SK-N-SH (cell line): Measurements from ENCODE around the gene BNIP5. TPM values are rescaled to one million over a fixed set of nuclear protein-coding genes. Genes with fewer than 3 reads are reported as not detected.
A peak's percentile ranks its signal among the peaks of the same experiment; 100 is the strongest.

ENCODE experiments used
- CTCF ChIA-PET: fragments of 300-600, 350-600 bp; formaldehyde crosslinking; extraction: SDS; loops from one replicate; lab custom pipeline; 2021; lab: Yijun Ruan, JAX
- POLR2A ChIA-PET: fragments of 350-600 bp; sonication (Branson Sonifier 250); formaldehyde crosslinking; extraction: SDS; loops from one replicate; lab custom pipeline; 2020; ENCODE audit warnings: antibody characterized with exemption, inconsistent platforms; lab: Yijun Ruan, JAX
- DNase-seq: peaks from one replicate; pipeline ENCODE4 v3.0.0; 2012
- H2AFZ ChIP-seq: fragments of 200-600 bp; sonication (generic); 2 replicates; pipeline ENCODE4 v1.8.1; 2016; ENCODE audit warnings: antibody characterized with exemption, mild to moderate bottlenecking, low read depth
- H3F3A ChIP-seq: fragments of 200-600 bp; sonication (generic); replicated peaks from 2 replicates; pipeline ENCODE3; 2016; ENCODE audit warnings: antibody characterized with exemption, mild to moderate bottlenecking; ENCODE audit not compliant: insufficient read depth
- H3K27ac ChIP-seq, 2 experiments: fragments of 200-500 bp in 1 of 2; fragments of 200-600 bp in 1 of 2; sonication (Bioruptor generic) in 1 of 2; sonication (generic), shearing (Covaris generic) in 1 of 2; 2 replicates each; pipeline versions ENCODE4 v1.5.1 to v1.6.1; 2014 to 2016; ENCODE audit warnings: low read depth in 2 of 2, inconsistent platforms in 1 of 2, low read length in 1 of 2, mild to moderate bottlenecking in 1 of 2, mixed read lengths in 1 of 2
- H3K27me3 ChIP-seq: fragments of 200-600 bp; sonication (generic), shearing (Covaris generic); 2 replicates; pipeline ENCODE4 v1.6.1; 2016; ENCODE audit warnings: mixed run types; ENCODE audit not compliant: insufficient read depth
- H3K36me3 ChIP-seq, 2 experiments: fragments of 200-500 bp in 1 of 2; fragments of 200-600 bp in 1 of 2; sonication (Bioruptor generic) in 1 of 2; sonication (generic) in 1 of 2; replicated peaks in 1 of 2; 2 replicates each; pipeline versions ENCODE3 to v1.5.1; 2014 to 2016; ENCODE audit warnings: low read length in 1 of 2, mild to moderate bottlenecking in 1 of 2; ENCODE audit not compliant: insufficient read depth in 2 of 2, control insufficient read depth in 1 of 2
- H3K4me1 ChIP-seq, 2 experiments: fragments of 200-500 bp in 1 of 2; fragments of 200-600 bp in 1 of 2; sonication (Bioruptor generic) in 1 of 2; sonication (generic), shearing (Covaris generic) in 1 of 2; 2 replicates each; pipeline versions ENCODE4 v1.5.1 to v1.6.1; 2014 to 2016; ENCODE audit warnings: low read depth in 1 of 2, low read length in 1 of 2, mixed run types in 1 of 2; ENCODE audit not compliant: insufficient read depth in 2 of 2, control insufficient read depth in 1 of 2
- H3K4me2 ChIP-seq: fragments of 200-600 bp; sonication (generic), shearing (Covaris generic); 2 replicates; pipeline ENCODE4 v1.6.1; 2017; ENCODE audit warnings: mixed run types
- H3K4me3 ChIP-seq, 2 experiments: fragments of 200-500 bp in 1 of 2; fragments of 200-600 bp in 1 of 2; sonication (Bioruptor generic) in 1 of 2; sonication (generic), shearing (Covaris generic) in 1 of 2; 2 replicates each; pipeline versions ENCODE4 v1.5.1 to v1.8.1; 2014 to 2016; ENCODE audit warnings: low read depth in 2 of 2, inconsistent platforms in 1 of 2, low read length in 1 of 2, mild to moderate bottlenecking in 1 of 2, mixed read lengths in 1 of 2, moderate library complexity in 1 of 2
- H3K79me2 ChIP-seq: fragments of 200-600 bp; sonication (generic); 2 replicates; pipeline ENCODE4 v1.8.1; 2017; ENCODE audit warnings: mild to moderate bottlenecking; ENCODE audit not compliant: insufficient read depth
- H3K9ac ChIP-seq: fragments of 200-600 bp; sonication (generic); 2 replicates; pipeline ENCODE4 v1.6.1; 2017; ENCODE audit warnings: mixed run types
- H3K9me2 ChIP-seq: fragments of 200-600 bp; sonication (generic); 2 replicates; pipeline ENCODE4 v1.6.1; 2017; ENCODE audit warnings: mixed run types
- H3K9me3 ChIP-seq: fragments of 200-600 bp; sonication (generic); 2 replicates; pipeline ENCODE4 v1.6.1; 2017; ENCODE audit warnings: mixed run types, mild to moderate bottlenecking, moderate library complexity
- H4K20me1 ChIP-seq: fragments of 200-600 bp; sonication (generic); 2 replicates; pipeline ENCODE4 v1.6.1; 2017; ENCODE audit warnings: mild to moderate bottlenecking, mixed run types; ENCODE audit not compliant: insufficient read depth
- CHD2 ChIP-seq: fragments of 150-350 bp; IDR thresholded peaks from 2 replicates; pipeline ENCODE4 v1.6.1; 2018; ENCODE audit warnings: low read length; ENCODE audit not compliant: partially characterized antibody
- ELF1 ChIP-seq: IDR thresholded peaks from 2 replicates; pipeline ENCODE4 v1.4.0; 2012
- EP300 ChIP-seq, 2 experiments: IDR thresholded peaks; 2 replicates each; pipeline versions ENCODE4 v1.4.0 to v1.6.1; 2012; ENCODE audit warnings: borderline replicate concordance in 1 of 2, low read depth in 1 of 2, low read length in 1 of 2
- FOSL2 ChIP-seq: IDR thresholded peaks from 2 replicates; pipeline ENCODE4 v1.4.0; 2012; ENCODE audit warnings: low read depth, mild to moderate bottlenecking, moderate library complexity, borderline replicate concordance
- FOXJ3 ChIP-seq: sonication (generic); formaldehyde crosslinking; IDR thresholded peaks from 2 replicates; pipeline ENCODE4 v1.5.1; 2020; ENCODE audit warnings: mild to moderate bottlenecking, missing genetic modification reagents
- FOXM1 ChIP-seq: IDR thresholded peaks from 2 replicates; pipeline ENCODE4 v1.4.0; 2012; ENCODE audit warnings: low read depth, mild to moderate bottlenecking
- GATA2 ChIP-seq: sonication (generic); formaldehyde crosslinking; IDR thresholded peaks from 2 replicates; pipeline ENCODE4 v1.5.0; 2020; ENCODE audit warnings: mild to moderate bottlenecking, missing genetic modification reagents
- JUND ChIP-seq: IDR thresholded peaks from 2 replicates; pipeline ENCODE4 v1.4.0; 2012
- MAX ChIP-seq: IDR thresholded peaks from 2 replicates; pipeline ENCODE4 v1.4.0; 2012; ENCODE audit warnings: low read depth
- MEF2A ChIP-seq: IDR thresholded peaks from 2 replicates; pipeline ENCODE4 v1.4.0; 2012; ENCODE audit warnings: low read depth, borderline replicate concordance
- NFIC ChIP-seq: IDR thresholded peaks from 2 replicates; pipeline ENCODE4 v1.4.0; 2012; ENCODE audit warnings: borderline replicate concordance
- POLR2AphosphoS5 ChIP-seq: IDR thresholded peaks from 2 replicates; pipeline ENCODE4 v1.6.1; 2012; ENCODE audit warnings: low read depth, low read length
- RCOR1 ChIP-seq: fragments of 150-350 bp; IDR thresholded peaks from 2 replicates; pipeline ENCODE4 v1.6.1; 2017; ENCODE audit warnings: antibody characterized with exemption, low read length
- RFX5 ChIP-seq: IDR thresholded peaks from 2 replicates; pipeline ENCODE4 v1.6.1; 2012; ENCODE audit warnings: mild to moderate bottlenecking, improper control_type of control experiment, low read length
- RXRA ChIP-seq: IDR thresholded peaks from 2 replicates; pipeline ENCODE4 v1.4.0; 2012; ENCODE audit warnings: low read depth, mild to moderate bottlenecking, borderline replicate concordance
- SIN3A ChIP-seq: IDR thresholded peaks from 2 replicates; pipeline ENCODE4 v1.6.1; 2012; ENCODE audit warnings: low read depth, mild to moderate bottlenecking, low read length, moderate library complexity, borderline replicate concordance
- TAF1 ChIP-seq: IDR thresholded peaks from 2 replicates; pipeline ENCODE4 v1.6.1; 2012; ENCODE audit warnings: low read depth, mild to moderate bottlenecking, low read length, moderate library complexity, borderline replicate concordance
- TCF12 ChIP-seq: IDR thresholded peaks from 2 replicates; pipeline ENCODE4 v1.4.0; 2012
- TEAD4 ChIP-seq: IDR thresholded peaks from 2 replicates; pipeline ENCODE4 v1.4.0; 2012; ENCODE audit warnings: mild to moderate bottlenecking, borderline replicate concordance; ENCODE audit not compliant: insufficient read depth
- USF1 ChIP-seq: IDR thresholded peaks from 2 replicates; pipeline ENCODE4 v1.4.0; 2012; ENCODE audit warnings: low read depth, borderline replicate concordance
- WGBS: methylation state at CpG from one replicate; pipeline ENCODE4 v1.1.6; 2017; ENCODE audit warnings: low lambda C conversion rate; 5-methylcytosine and 5-hydroxymethylcytosine counted together
- polyA plus RNA-seq, 3 experiments: library from polyadenylated mRNA; depleted of rRNA; stranded (reverse); fragments of >200 nt; gene quantifications; 2 replicates each; pipeline ENCODE4 v1.2.3, GENCODE V29; 2012
- TF ChIP-seq, protein P1 (sequence below): fragments of 150-350 bp; IDR thresholded peaks from 2 replicates; pipeline ENCODE4 v1.6.1; 2016; ENCODE audit warnings: mild to moderate bottlenecking, low read depth, low read length
- TF ChIP-seq, protein P2 (sequence below): IDR thresholded peaks from 2 replicates; pipeline ENCODE4 v1.6.1; 2012; ENCODE audit warnings: mild to moderate bottlenecking, low read depth, low read length, moderate library complexity
- TF ChIP-seq, protein P3 (sequence below): IDR thresholded peaks from 2 replicates; pipeline ENCODE4 v1.4.0; 2012; ENCODE audit warnings: low read depth, borderline replicate concordance

Gene BNIP5
- polyA plus RNA-seq, 1 of the 3 experiments (the other 2 are of a cell fraction) = not detected

DNA sequence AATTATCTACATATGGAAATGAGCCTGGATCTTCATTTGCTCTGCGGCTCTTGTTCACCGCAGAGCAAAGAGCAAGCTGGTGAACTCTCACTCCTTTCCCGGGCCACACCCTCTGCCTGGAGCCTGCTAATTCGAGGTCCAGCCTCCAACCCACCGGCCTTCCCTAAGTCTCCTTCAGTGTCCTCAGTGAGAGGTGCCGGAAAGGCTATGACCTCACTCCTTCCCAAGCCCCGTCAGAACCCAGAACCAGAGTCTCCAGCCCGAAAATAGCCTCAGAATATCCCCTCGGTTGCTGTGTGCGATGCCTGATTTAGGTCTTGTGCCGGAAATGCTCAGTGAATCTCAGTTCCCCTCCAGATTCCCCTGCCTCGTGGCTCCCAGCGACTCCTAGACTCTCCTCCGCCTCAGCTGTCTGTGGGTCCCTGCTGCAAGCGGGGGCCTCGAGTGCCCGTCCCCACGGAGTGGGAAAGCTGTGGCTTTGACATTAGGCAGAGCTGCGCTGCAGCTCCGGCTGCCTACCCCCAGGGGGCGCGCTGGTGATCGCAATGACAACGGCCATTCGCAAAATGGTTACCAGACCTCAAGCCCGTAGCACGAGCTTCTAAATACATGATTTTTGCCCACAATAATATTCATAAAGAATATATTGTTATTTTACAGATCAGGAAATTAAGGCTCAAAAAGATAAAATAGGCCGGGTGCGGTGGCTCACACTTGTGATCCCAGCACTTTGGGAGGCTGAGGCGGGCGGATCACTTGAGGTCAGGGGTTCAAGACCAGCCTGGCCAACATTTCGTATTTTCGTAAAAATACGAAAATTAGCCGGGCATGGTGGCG lies 4.1 kb upstream of the BNIP5 start (continued):
- TF ChIP-seq USF1 (no peak), TEAD4 (no peak), FOSL2 (no peak), RCOR1 (0 out of 2 replicates have a peak, but pooled peaks have one; percentile 33), CHD2 (no peak), FOXJ3 (CRISPR knock-in tag) (no peak), TCF12 (no peak), MEF2A (no peak), POLR2AphosphoS5 (no peak), JUND (no peak), ELF1 (no peak), EP300 (IDR thresholded peaks at IDR 0.05; ENCODE audit: borderline replicate concordance in 1 of 2, low read depth in 1 of 2, low read length in 1 of 2) (no peak)
- TF ChIP-seq, protein P1, sequence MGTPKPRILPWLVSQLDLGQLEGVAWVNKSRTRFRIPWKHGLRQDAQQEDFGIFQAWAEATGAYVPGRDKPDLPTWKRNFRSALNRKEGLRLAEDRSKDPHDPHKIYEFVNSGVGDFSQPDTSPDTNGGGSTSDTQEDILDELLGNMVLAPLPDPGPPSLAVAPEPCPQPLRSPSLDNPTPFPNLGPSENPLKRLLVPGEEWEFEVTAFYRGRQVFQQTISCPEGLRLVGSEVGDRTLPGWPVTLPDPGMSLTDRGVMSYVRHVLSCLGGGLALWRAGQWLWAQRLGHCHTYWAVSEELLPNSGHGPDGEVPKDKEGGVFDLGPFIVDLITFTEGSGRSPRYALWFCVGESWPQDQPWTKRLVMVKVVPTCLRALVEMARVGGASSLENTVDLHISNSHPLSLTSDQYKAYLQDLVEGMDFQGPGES = no peak

GRCh38 chr6:36340306-36340617 lies 3.6 kb upstream of the BNIP5 start:
- peaks cover 20% of the 10 kb centered on the region; the same call in 1 of the 2 replicates for H3K27me3 ChIP-seq
- H3K27ac ChIP-seq = no peak overlapping the region
- no peak overlapping the region for H3K9ac ChIP-seq
- WGBS = 77% methylated on average over 12 of the region's 12 CpGs
- H3K36me3 ChIP-seq = no peaks in the 10 kb centered on the region
- TF ChIP-seq SIN3A (no peak), RXRA (no peak), TAF1 (no peak), TEAD4 (no peak), ELF1 (no peak), MAX (no peak), NFIC (no peak), CHD2 (no peak), GATA2 (CRISPR knock-in tag) (no peak), POLR2AphosphoS5 (no peak), RFX5 (no peak), FOXM1 (no peak)
- TF ChIP-seq, protein P2, sequence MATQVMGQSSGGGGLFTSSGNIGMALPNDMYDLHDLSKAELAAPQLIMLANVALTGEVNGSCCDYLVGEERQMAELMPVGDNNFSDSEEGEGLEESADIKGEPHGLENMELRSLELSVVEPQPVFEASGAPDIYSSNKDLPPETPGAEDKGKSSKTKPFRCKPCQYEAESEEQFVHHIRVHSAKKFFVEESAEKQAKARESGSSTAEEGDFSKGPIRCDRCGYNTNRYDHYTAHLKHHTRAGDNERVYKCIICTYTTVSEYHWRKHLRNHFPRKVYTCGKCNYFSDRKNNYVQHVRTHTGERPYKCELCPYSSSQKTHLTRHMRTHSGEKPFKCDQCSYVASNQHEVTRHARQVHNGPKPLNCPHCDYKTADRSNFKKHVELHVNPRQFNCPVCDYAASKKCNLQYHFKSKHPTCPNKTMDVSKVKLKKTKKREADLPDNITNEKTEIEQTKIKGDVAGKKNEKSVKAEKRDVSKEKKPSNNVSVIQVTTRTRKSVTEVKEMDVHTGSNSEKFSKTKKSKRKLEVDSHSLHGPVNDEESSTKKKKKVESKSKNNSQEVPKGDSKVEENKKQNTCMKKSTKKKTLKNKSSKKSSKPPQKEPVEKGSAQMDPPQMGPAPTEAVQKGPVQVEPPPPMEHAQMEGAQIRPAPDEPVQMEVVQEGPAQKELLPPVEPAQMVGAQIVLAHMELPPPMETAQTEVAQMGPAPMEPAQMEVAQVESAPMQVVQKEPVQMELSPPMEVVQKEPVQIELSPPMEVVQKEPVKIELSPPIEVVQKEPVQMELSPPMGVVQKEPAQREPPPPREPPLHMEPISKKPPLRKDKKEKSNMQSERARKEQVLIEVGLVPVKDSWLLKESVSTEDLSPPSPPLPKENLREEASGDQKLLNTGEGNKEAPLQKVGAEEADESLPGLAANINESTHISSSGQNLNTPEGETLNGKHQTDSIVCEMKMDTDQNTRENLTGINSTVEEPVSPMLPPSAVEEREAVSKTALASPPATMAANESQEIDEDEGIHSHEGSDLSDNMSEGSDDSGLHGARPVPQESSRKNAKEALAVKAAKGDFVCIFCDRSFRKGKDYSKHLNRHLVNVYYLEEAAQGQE = no peak
- TF ChIP-seq, protein P3, sequence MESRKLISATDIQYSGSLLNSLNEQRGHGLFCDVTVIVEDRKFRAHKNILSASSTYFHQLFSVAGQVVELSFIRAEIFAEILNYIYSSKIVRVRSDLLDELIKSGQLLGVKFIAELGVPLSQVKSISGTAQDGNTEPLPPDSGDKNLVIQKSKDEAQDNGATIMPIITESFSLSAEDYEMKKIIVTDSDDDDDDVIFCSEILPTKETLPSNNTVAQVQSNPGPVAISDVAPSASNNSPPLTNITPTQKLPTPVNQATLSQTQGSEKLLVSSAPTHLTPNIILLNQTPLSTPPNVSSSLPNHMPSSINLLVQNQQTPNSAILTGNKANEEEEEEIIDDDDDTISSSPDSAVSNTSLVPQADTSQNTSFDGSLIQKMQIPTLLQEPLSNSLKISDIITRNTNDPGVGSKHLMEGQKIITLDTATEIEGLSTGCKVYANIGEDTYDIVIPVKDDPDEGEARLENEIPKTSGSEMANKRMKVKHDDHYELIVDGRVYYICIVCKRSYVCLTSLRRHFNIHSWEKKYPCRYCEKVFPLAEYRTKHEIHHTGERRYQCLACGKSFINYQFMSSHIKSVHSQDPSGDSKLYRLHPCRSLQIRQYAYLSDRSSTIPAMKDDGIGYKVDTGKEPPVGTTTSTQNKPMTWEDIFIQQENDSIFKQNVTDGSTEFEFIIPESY = no peak
- CTCF ChIA-PET = interaction anchor here (0.7 to 3.7 kb wide), 20 partner anchors 7 to 228 kb away, joined by 3 to 49 read pairs (median 7); no protein-coding TSS in a partner anchor
- H4K20me1 ChIP-seq = no peaks in the 10 kb centered on the region
- no peak overlapping the region; a peak in 1 of 4 replicates for H3K4me3 ChIP-seq
- H3K9me2 ChIP-seq = no peaks in the 10 kb centered on the region
- H2AFZ ChIP-seq = 0 out of 2 replicates have a peak overlapping the region, but pooled peaks have one; percentile 84
- no peak for DNase-seq
- H3F3A ChIP-seq = no peaks in the 10 kb centered on the region
- H3K79me2 ChIP-seq = no peaks in the 10 kb centered on the region
- H3K4me2 ChIP-seq = no peak overlapping the region
- POLR2A ChIA-PET = no interaction called here
- H3K9me3 ChIP-seq = no peaks in the 10 kb centered on the region
- no peaks in the 10 kb centered on the region; a peak in 1 of 4 replicates for H3K4me1 ChIP-seq
